Osteocyte (in vitro differentiated cells): ENCODE data around the gene CHCT1. TPM values are rescaled to one million over a fixed set of nuclear protein-coding genes. Genes with fewer than 3 reads are reported as not detected.

Experiments
- DNase-seq: peaks from one replicate; pipeline ENCODE4 v3.0.0; 2021; ENCODE audit warnings: mixed read lengths; ENCODE audit not compliant: unreplicated experiment; ENCODE audit errors: extremely low spot score
- H3K27ac Mint-ChIP-seq: one replicate; pipeline ENCODE4 v1.8.0; 2021; ENCODE audit warnings: mild to moderate bottlenecking, mixed read lengths; ENCODE audit not compliant: unreplicated experiment
- H3K27me3 Mint-ChIP-seq: one replicate; pipeline ENCODE4 v1.8.0; 2021; ENCODE audit warnings: mixed read lengths; ENCODE audit not compliant: unreplicated experiment
- H3K36me3 Mint-ChIP-seq: one replicate; pipeline ENCODE4 v1.8.0; 2021; ENCODE audit warnings: mixed read lengths; ENCODE audit not compliant: unreplicated experiment
- H3K4me1 Mint-ChIP-seq: one replicate; pipeline ENCODE4 v1.8.0; 2021; ENCODE audit warnings: mixed read lengths; ENCODE audit not compliant: unreplicated experiment
- H3K4me3 Mint-ChIP-seq: one replicate; pipeline ENCODE4 v1.8.0; 2021; ENCODE audit warnings: mild to moderate bottlenecking, moderate library complexity, mixed read lengths; ENCODE audit not compliant: unreplicated experiment
- H3K9me3 Mint-ChIP-seq: one replicate; pipeline ENCODE4 v1.8.0; 2021; ENCODE audit warnings: mixed read lengths; ENCODE audit not compliant: unreplicated experiment
- total RNA-seq: library from RNA; stranded (reverse); gene quantifications from 2 replicates; pipeline ENCODE4 v1.2.1, GENCODE V29; 2021
- TF ChIP-seq, protein P1 (sequence below): fragments of 200-600 bp; sonication (generic); IDR thresholded peaks from 2 replicates; pipeline ENCODE4 v1.5.0; 2021; ENCODE audit warnings: antibody characterized with exemption, mild to moderate bottlenecking, moderate library complexity

Gene CHCT1
- total RNA-seq, 1 donor from 2014 or later, result not detected

DNA sequence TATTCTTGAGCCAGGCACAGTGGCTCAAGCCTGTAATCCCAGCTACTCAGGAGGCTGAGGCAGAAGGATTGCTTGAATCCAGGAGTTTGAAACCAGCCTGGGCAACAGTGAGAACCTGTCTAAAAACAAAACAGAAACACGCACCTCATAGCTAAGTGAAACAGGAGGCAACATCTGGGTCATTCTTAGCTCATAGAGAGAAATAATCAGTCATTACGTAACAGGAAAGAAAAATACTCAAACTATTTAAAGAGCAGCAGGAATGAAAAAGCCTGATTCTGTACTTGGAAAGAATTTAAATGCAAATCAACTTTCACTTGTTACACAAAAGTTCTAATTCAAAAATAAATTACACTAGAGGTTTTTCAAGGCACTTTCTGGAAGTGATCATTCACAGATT, 17.2 kb downstream of the CHCT1 start:
- DNase-seq, result no peak
- TF ChIP-seq, protein P1, sequence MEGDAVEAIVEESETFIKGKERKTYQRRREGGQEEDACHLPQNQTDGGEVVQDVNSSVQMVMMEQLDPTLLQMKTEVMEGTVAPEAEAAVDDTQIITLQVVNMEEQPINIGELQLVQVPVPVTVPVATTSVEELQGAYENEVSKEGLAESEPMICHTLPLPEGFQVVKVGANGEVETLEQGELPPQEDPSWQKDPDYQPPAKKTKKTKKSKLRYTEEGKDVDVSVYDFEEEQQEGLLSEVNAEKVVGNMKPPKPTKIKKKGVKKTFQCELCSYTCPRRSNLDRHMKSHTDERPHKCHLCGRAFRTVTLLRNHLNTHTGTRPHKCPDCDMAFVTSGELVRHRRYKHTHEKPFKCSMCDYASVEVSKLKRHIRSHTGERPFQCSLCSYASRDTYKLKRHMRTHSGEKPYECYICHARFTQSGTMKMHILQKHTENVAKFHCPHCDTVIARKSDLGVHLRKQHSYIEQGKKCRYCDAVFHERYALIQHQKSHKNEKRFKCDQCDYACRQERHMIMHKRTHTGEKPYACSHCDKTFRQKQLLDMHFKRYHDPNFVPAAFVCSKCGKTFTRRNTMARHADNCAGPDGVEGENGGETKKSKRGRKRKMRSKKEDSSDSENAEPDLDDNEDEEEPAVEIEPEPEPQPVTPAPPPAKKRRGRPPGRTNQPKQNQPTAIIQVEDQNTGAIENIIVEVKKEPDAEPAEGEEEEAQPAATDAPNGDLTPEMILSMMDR, result no peak
- Mint-ChIP-seq H3K4me3 (no peak overlapping the region), H3K9me3 (no peaks in the 10 kb centered on the region), H3K27me3 (no peaks in the 10 kb centered on the region), H3K27ac (no peak overlapping the region), H3K36me3 (peaks cover 8% of the 10 kb centered on the region), H3K4me1 (peaks cover 12% of the 10 kb centered on the region)

DNA sequence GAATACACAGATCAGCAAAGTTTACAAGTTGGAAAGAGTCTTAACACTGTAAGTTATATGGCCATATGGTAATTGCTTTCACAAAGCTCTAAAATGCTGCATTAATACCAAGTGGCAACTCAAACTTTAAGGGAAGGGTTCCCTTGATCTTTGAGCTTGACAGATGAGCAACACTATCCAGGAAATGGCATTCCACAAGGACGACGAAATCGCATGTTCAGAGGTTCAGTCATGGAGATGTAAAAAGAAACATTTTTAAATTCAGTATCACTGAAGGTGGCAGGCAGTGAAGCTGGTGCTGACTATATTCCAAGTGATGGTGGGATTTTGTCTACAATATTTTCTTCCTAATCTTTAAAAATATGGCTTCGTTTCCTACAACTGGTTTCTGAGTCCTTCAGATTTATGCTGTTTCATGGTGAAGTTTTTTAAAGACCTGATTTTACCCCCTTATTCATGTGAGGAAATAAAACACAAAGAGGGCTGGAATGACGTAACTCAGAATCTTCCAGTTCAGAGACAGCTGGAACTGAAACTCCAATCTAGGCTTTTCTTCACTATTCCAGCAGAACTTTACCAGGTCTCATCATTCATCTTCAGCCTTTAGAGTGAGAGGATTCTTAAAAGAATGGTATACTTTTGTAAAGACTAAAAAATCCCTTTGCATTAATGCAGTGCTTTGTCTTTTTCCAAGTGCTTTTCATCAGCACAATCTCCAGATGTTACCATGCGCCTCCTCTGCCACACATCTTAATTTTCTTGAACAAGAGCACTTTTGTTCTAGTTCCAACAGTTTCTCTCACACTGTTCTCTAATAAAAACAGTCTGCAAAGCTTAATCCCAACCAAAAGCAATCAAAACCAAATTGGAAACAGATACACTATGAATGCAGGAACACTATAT, 20.2 kb downstream of the CHCT1 start:
- H3K4me1 Mint-ChIP-seq, result peaks cover 8% of the 10 kb centered on the region

DNA sequence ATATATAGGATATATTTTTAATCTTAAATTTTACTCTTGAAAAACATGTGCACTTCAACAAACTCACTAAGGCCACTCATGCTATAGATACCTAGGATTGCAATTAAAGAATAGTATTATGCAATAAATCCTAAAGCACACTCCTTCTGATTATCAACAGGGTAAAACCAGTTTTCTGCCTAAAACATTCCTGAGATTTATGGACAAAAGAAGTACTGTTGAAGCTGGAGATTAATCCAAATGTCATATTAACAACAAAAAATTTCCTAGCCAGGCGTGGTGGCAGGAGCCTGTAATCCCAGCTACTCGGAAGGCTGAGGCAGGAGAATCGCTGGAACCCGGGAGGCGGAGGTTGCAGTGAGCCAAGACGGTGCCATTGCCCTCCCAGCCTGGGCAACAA, 21.4 kb downstream of the CHCT1 start:
- TF ChIP-seq, protein P1, result no peak
- Mint-ChIP-seq H3K4me1 (peaks cover 8% of the 10 kb centered on the region), H3K27me3 (no peaks in the 10 kb centered on the region), H3K4me3 (no peak overlapping the region), H3K36me3 (peaks cover 38% of the 10 kb centered on the region), H3K9me3 (no peaks in the 10 kb centered on the region), H3K27ac (no peak overlapping the region)
- no peak for DNase-seq

More for the DNA sequence above, 20.2 kb downstream of the CHCT1 start:
- DNase-seq, result no peak
- Mint-ChIP-seq H3K27me3 (no peaks in the 10 kb centered on the region), H3K9me3 (no peaks in the 10 kb centered on the region), H3K27ac (no peak overlapping the region), H3K4me3 (no peak overlapping the region), H3K36me3 (peaks cover 30% of the 10 kb centered on the region)
- TF ChIP-seq, protein P1, result no peak

DNA sequence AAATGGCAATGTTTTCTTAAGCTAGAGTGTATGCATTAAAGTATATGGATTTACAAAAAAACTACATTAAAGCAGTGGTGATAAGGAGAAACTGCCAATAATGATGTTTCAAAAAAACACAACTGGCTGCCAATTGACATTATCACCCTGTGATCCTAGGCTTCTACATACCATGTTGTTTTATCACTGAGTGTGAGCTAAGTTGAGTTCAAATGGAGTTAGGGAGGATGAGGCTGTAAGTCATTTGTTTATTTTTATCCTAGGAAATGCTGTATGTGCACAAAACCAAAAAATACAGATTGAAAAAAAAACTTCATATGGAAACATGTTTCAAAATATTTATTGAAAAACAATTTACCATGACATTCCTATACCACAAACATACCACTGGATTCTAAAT, 22.9 kb downstream of the CHCT1 start:
- TF ChIP-seq, protein P1, result no peak
- no peak for DNase-seq
- Mint-ChIP-seq H3K4me1 (peaks cover 5% of the 10 kb centered on the region), H3K27ac (no peak overlapping the region), H3K9me3 (no peaks in the 10 kb centered on the region), H3K36me3 (peaks cover 43% of the 10 kb centered on the region), H3K27me3 (no peaks in the 10 kb centered on the region), H3K4me3 (no peak overlapping the region)

DNA sequence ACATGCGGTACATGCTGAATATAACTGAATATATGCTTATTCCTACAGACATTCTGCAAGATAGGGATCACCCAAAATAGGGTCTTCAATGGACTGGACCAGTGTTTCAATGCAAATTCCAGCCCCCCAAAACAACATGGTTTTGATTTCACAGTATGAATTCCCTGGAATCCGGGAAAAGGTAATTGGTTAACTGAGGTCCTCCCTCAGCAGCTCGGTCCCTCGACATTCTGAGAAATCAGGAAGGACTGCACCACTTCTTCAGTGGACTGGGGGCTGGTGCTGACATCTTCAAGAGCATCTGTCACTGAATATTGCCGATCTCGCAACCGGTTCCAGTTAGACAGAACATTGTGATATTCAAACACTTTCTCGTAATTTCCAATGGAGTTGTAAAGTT, 25.1 kb downstream of the CHCT1 start:
- Mint-ChIP-seq H3K4me1 (peaks cover 5% of the 10 kb centered on the region), H3K27ac (no peak overlapping the region), H3K27me3 (no peaks in the 10 kb centered on the region), H3K36me3 (peaks cover 50% of the 10 kb centered on the region), H3K4me3 (no peak overlapping the region), H3K9me3 (no peaks in the 10 kb centered on the region)
- TF ChIP-seq, protein P1, result no peak
- DNase-seq, result no peak
